ENCODE results near the gene ACTN1.

GRCh38 chr14:69008421-69008884 is 29.4 kb upstream of the ACTN1 start:
- no peak for TF ChIP-seq CTCF (IDR thresholded peaks at IDR 0.05; ENCODE audit: low read depth, low read length)
- TF ChIP-seq EZH2phosphoT487 (IDR thresholded peaks at IDR 0.05; ENCODE audit: low read depth) = no peak
